Measurements from ENCODE around the gene FBXO10. TPM values are rescaled to one million over a fixed set of nuclear protein-coding genes. Genes with fewer than 3 reads are reported as not detected.
A peak's percentile ranks its signal among the peaks of the same experiment; 100 is the strongest.

Gene FBXO10
- total and polyA plus RNA-seq, 2 of the 4 experiments (the other 2 are of a cell fraction), result 6.6 to 6.7 TPM

- TF ChIP-seq MXI1 (IDR thresholded peaks at IDR 0.05; ENCODE audit: borderline replicate concordance, low read depth, low read length), result peak; percentile 92; the same call in 1 of the 2 replicates
- TF ChIP-seq MAFK (IDR thresholded peaks at IDR 0.05; ENCODE audit: low read depth, low read length), result peak; percentile 33; the same call in 1 of the 2 replicates
- TF ChIP-seq RFX5 (IDR thresholded peaks at IDR 0.05; ENCODE audit: low read depth, low read length), result no peak
- TF ChIP-seq POLR2A (IDR thresholded peaks at IDR 0.05; ENCODE audit: low read depth, low read length), result peak; percentile 92
Observed at GRCh38 chr9:37592108-37592951, 16.1 kb upstream of the FBXO10 start, which contains the start of gene TOMM5 (continued).

GRCh38 chr9:37587521-37587920, 11.3 kb upstream of the FBXO10 start:
- 0 out of 2 replicates have a peak, but pooled peaks cover 2% of the 10 kb centered on the region for H3K9me1 ChIP-seq (ENCODE audit: insufficient read depth, low read length)
- peaks cover 3% of the 10 kb centered on the region; the same call in 1 of the 2 replicates for H3K4me1 ChIP-seq (ENCODE audit: control insufficient read depth, insufficient read depth, low read length)
- H3K56ac ChIP-seq (ENCODE audit: extremely low read depth, insufficient read depth, low read length), result no peak overlapping the region
- H3K9ac ChIP-seq (ENCODE audit: low read depth, low read length), result no peak overlapping the region
- ATAC-seq (ENCODE audit: low read depth), result no peak
- no peak overlapping the region for H2BK5ac ChIP-seq (ENCODE audit: low read depth, low read length, poor library complexity, severe bottlenecking)
- no peak for TF ChIP-seq RAD21 (IDR thresholded peaks at IDR 0.05; ENCODE audit: low read length)
- TF ChIP-seq BHLHE40 (IDR thresholded peaks at IDR 0.05; ENCODE audit: low read depth, low read length), result no peak
- TF ChIP-seq MAFK (IDR thresholded peaks at IDR 0.05; ENCODE audit: low read depth, low read length), result peak; percentile 66
- TF ChIP-seq CEBPB (IDR thresholded peaks at IDR 0.05; ENCODE audit: low read depth, low read length), result no peak
- H2AFZ ChIP-seq (replicated peaks; ENCODE audit: low read length, poor library complexity), result no peak overlapping the region
- no peak overlapping the region for H4K91ac ChIP-seq (ENCODE audit: insufficient read depth, low read depth, low read length)
- BruUV-seq (replicated peaks), result no TSS peak
- H2AK5ac ChIP-seq (ENCODE audit: low read depth, low read length), result no peak overlapping the region
- H3K23ac ChIP-seq (ENCODE audit: low read depth, low read length), result no peak overlapping the region
- no peak overlapping the region for H2BK20ac ChIP-seq (ENCODE audit: low read depth, low read length)
- POLR2A ChIA-PET (ENCODE audit: unreplicated experiment), result no interaction called here
- no peak overlapping the region for H2AK9ac ChIP-seq (replicated peaks; ENCODE audit: low read depth, low read length, poor library complexity)
- no CpG with 5 or more reads among the region's 4 CpGs for WGBS, 2 experiments (ENCODE audit: extremely low coverage in 2 of 2, insufficient read length in 1 of 2)
- H3K79me1 ChIP-seq (ENCODE audit: low read depth in 1 of 2, low read length in 2 of 2), result peaks cover 26 to 32% of the 10 kb centered on the region in 2 experiments
- no peak overlapping the region for H3K4me2 ChIP-seq (ENCODE audit: low read depth, low read length)
- H2BK15ac ChIP-seq (ENCODE audit: low read depth, low read length), result no peak overlapping the region
- dilution Hi-C loops (cut with HindIII; ENCODE audit: low sequenced_read_pairs, unreplicated experiment) (no loop called here), intact Hi-C loops (cut with micrococcal nuclease) (no loop called here), in situ Hi-C loops (cut with MboI; ENCODE audit: low sequenced_read_pairs) (loop anchor here (10.0 kb wide), 2 partner anchors 317 to 777 kb away; partner anchors contain the start of gene SLC25A51)
- H3K14ac ChIP-seq (replicated peaks; ENCODE audit: low read depth, low read length), result no peak overlapping the region
- H3K18ac ChIP-seq (ENCODE audit: low read depth, low read length), result no peak overlapping the region
- H2BK120ac ChIP-seq (ENCODE audit: low read depth, low read length), result no peak overlapping the region
- H3K4ac ChIP-seq (ENCODE audit: low read depth, low read length), result no peak overlapping the region
- no peak overlapping the region for H3K27ac ChIP-seq (ENCODE audit: insufficient read depth, low read length)
- CTCF ChIA-PET, result no interaction called here
- H4K8ac ChIP-seq (ENCODE audit: low read depth in 2 of 2, low read length in 2 of 2), result no peak overlapping the region
- no peaks in the 10 kb centered on the region for H3K9me3 ChIP-seq (ENCODE audit: control insufficient read depth, insufficient read depth, low read length)
- H4K20me1 ChIP-seq (ENCODE audit: insufficient read depth, low read length), result peaks cover 13% of the 10 kb centered on the region
- DNase-seq, result no peak
- H3K4me3 ChIP-seq (ENCODE audit: insufficient read depth, low read depth, low read length), result no peak overlapping the region
- peaks cover 29% of the 10 kb centered on the region for H3K36me3 ChIP-seq (ENCODE audit: control insufficient read depth, insufficient read depth, low read length)
- no peak overlapping the region for H4K5ac ChIP-seq (ENCODE audit: low read depth, low read length)
- no peaks in the 10 kb centered on the region for H3K27me3 ChIP-seq (ENCODE audit: control insufficient read depth, insufficient read depth, low read length)

All from IMR-90 (cell line).